ENCODE measurements around the gene THOC5. TPM values are rescaled to one million over a fixed set of nuclear protein-coding genes. Genes with fewer than 3 reads are reported as not detected.

Gene THOC5
- total and polyA plus RNA-seq, 2 experiments from 2014 or later: 24.6 to 53.4 TPM

DNA sequence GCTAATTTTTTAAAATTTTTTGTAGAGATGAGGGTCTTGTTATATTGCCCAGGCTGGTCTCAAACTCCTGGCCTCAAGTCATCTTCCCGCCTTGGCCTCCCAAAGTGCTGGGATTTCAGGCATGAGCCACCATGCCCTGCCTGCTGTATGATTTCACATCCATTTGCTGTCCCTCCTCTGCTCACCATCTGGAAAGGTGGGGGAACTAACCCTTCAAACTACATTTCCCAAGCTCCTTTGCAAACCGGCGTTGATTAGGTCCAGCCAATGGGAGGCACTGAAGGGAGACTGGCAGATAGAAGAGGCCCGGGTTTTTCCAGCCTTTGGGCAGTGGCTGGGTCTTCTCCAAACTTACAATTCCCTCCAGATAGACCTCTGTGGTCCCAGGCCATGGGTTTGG lies 95.8 kb downstream of the THOC5 start:
- H2AFZ ChIP-seq: peak overlapping the region; percentile 94
- peak; percentile 93 for DNase-seq (ENCODE audit: low spot score)
- ATAC-seq: peak; percentile 93
- H3K9me2 ChIP-seq (ENCODE audit: insufficient read depth): no peaks in the 10 kb centered on the region
- H4K20me1 ChIP-seq (replicated peaks; ENCODE audit: insufficient read depth): no peaks in the 10 kb centered on the region
- Mint-ChIP-seq H3K36me3 (ENCODE audit: low read depth) (no peaks in the 10 kb centered on the region), H3K4me3 (no peak overlapping the region), H3K4me1 (peaks cover 2% of the 10 kb centered on the region; the same call in 1 of the 3 replicates), H3K9me3 (no peaks in the 10 kb centered on the region), H3K27ac (peak overlapping the region; percentile 85), H3K27me3 (ENCODE audit: insufficient read depth, low read depth, poor library complexity) (peaks cover 1% of the 10 kb centered on the region)
- no peak overlapping the region for H3K27ac ChIP-seq (ENCODE audit: low read depth)
- H3K27me3 ChIP-seq (ENCODE audit: insufficient read depth): no peaks in the 10 kb centered on the region
- H3K79me2 ChIP-seq (replicated peaks; ENCODE audit: insufficient read depth): no peaks in the 10 kb centered on the region
- no peaks in the 10 kb centered on the region for H3F3A ChIP-seq (replicated peaks; ENCODE audit: low read depth)
- H3K4me1 ChIP-seq (ENCODE audit: insufficient read depth): no peaks in the 10 kb centered on the region
- H3K36me3 ChIP-seq (ENCODE audit: insufficient read depth): no peaks in the 10 kb centered on the region
- TF ChIP-seq EZH2phosphoT487 (IDR thresholded peaks at IDR 0.05; ENCODE audit: unreplicated experiment): no peak
- no peak for TF ChIP-seq POLR2AphosphoS5 (IDR thresholded peaks at IDR 0.05; ENCODE audit: low read depth)
- TF ChIP-seq, protein P1, sequence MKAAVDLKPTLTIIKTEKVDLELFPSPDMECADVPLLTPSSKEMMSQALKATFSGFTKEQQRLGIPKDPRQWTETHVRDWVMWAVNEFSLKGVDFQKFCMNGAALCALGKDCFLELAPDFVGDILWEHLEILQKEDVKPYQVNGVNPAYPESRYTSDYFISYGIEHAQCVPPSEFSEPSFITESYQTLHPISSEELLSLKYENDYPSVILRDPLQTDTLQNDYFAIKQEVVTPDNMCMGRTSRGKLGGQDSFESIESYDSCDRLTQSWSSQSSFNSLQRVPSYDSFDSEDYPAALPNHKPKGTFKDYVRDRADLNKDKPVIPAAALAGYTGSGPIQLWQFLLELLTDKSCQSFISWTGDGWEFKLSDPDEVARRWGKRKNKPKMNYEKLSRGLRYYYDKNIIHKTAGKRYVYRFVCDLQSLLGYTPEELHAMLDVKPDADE (IDR thresholded peaks at IDR 0.05): peak; percentile 60; the same call in 1 of the 2 replicates
- TF ChIP-seq CREB1 (CRISPR knock-in tag; IDR thresholded peaks at IDR 0.05; ENCODE audit: low read depth): peak; percentile 55
- H3K4me3 ChIP-seq: no peak overlapping the region
- no peak overlapping the region for H3K4me2 ChIP-seq

GRCh38 chr22:29456211-29456671 lies 97.3 kb downstream of the THOC5 start:
- H3K79me2 ChIP-seq (replicated peaks; ENCODE audit: insufficient read depth): no peaks in the 10 kb centered on the region
- H3K4me3 ChIP-seq: no peak overlapping the region
- no peak overlapping the region for H2AFZ ChIP-seq
- H3K27me3 Mint-ChIP-seq (ENCODE audit: insufficient read depth, low read depth, poor library complexity): peaks cover 1% of the 10 kb centered on the region
- no peaks in the 10 kb centered on the region for H3K9me2 ChIP-seq (ENCODE audit: insufficient read depth)
- no peaks in the 10 kb centered on the region for H3K27me3 ChIP-seq (ENCODE audit: insufficient read depth)
- H3F3A ChIP-seq (replicated peaks; ENCODE audit: low read depth): no peaks in the 10 kb centered on the region
- no peaks in the 10 kb centered on the region for H3K9me3 Mint-ChIP-seq
- no peak overlapping the region for H3K27ac ChIP-seq (ENCODE audit: low read depth)
- H3K4me3 Mint-ChIP-seq: no peak overlapping the region
- no peak overlapping the region for H3K4me2 ChIP-seq
- no peak overlapping the region for H3K27ac Mint-ChIP-seq
- H4K20me1 ChIP-seq (replicated peaks; ENCODE audit: insufficient read depth): no peaks in the 10 kb centered on the region
- peak; percentile 36 for DNase-seq (ENCODE audit: low spot score)
- H3K4me1 Mint-ChIP-seq: peaks cover 2% of the 10 kb centered on the region; the same call in 1 of the 3 replicates
- H3K36me3 ChIP-seq (ENCODE audit: insufficient read depth): no peaks in the 10 kb centered on the region
- H3K36me3 Mint-ChIP-seq (ENCODE audit: low read depth): no peaks in the 10 kb centered on the region
- no peaks in the 10 kb centered on the region for H3K4me1 ChIP-seq (ENCODE audit: insufficient read depth)
- peak; percentile 15; the same call in 2 of the 3 replicates for ATAC-seq
- TF ChIP-seq, protein P2, sequence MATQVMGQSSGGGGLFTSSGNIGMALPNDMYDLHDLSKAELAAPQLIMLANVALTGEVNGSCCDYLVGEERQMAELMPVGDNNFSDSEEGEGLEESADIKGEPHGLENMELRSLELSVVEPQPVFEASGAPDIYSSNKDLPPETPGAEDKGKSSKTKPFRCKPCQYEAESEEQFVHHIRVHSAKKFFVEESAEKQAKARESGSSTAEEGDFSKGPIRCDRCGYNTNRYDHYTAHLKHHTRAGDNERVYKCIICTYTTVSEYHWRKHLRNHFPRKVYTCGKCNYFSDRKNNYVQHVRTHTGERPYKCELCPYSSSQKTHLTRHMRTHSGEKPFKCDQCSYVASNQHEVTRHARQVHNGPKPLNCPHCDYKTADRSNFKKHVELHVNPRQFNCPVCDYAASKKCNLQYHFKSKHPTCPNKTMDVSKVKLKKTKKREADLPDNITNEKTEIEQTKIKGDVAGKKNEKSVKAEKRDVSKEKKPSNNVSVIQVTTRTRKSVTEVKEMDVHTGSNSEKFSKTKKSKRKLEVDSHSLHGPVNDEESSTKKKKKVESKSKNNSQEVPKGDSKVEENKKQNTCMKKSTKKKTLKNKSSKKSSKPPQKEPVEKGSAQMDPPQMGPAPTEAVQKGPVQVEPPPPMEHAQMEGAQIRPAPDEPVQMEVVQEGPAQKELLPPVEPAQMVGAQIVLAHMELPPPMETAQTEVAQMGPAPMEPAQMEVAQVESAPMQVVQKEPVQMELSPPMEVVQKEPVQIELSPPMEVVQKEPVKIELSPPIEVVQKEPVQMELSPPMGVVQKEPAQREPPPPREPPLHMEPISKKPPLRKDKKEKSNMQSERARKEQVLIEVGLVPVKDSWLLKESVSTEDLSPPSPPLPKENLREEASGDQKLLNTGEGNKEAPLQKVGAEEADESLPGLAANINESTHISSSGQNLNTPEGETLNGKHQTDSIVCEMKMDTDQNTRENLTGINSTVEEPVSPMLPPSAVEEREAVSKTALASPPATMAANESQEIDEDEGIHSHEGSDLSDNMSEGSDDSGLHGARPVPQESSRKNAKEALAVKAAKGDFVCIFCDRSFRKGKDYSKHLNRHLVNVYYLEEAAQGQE (IDR thresholded peaks at IDR 0.05; ENCODE audit: unreplicated experiment): no peak
- TF ChIP-seq EZH2 (IDR thresholded peaks at IDR 0.05; ENCODE audit: low read depth, unreplicated experiment) (no peak), ZNF114 (CRISPR knock-in tag; IDR thresholded peaks at IDR 0.05) (no peak), STAT1 (IDR thresholded peaks at IDR 0.05; ENCODE audit: unreplicated experiment) (no peak), POLR2AphosphoS5 (IDR thresholded peaks at IDR 0.05; ENCODE audit: low read depth) (no peak), CTCF (conservative IDR thresholded peaks at IDR 0.05; ENCODE audit: low read depth in 2 of 2) (no peak), ZNF331 (CRISPR knock-in tag; IDR thresholded peaks at IDR 0.05; ENCODE audit: low read depth) (no peak)
- TF ChIP-seq, protein P1 (IDR thresholded peaks at IDR 0.05): no peak
